Mononuclear cell (primary cell): ENCODE results near the gene DIAPH1. TPM values are rescaled to one million over a fixed set of nuclear protein-coding genes. Genes with fewer than 3 reads are reported as not detected.

Experiments used
- H3K27me3 ChIP-seq: 2 replicates; pipeline ENCODE4 v1.6.0; 2011; ENCODE audit warnings: low read length, control low read depth; ENCODE audit not compliant: insufficient read depth
- H3K4me1 ChIP-seq: 2 replicates; pipeline ENCODE4 v1.5.1; 2011; ENCODE audit warnings: mild to moderate bottlenecking, low read length, control low read depth; ENCODE audit not compliant: insufficient read depth
- H3K4me3 ChIP-seq: 2 replicates; pipeline ENCODE4 v1.5.1; 2011; ENCODE audit warnings: mild to moderate bottlenecking, low read length, moderate library complexity
- H3K9me3 ChIP-seq: 2 replicates; pipeline ENCODE4 v1.5.1; 2011; ENCODE audit warnings: low read depth, mild to moderate bottlenecking, control low read depth, low read length
- total RNA-seq: library from RNA; depleted of rRNA; stranded (reverse); fragments of >200 nt; gene quantifications from one replicate; pipeline ENCODE4 v1.2.3, GENCODE V29; 2012

The DIAPH1 gene
- total RNA-seq = 81.9 TPM

DNA sequence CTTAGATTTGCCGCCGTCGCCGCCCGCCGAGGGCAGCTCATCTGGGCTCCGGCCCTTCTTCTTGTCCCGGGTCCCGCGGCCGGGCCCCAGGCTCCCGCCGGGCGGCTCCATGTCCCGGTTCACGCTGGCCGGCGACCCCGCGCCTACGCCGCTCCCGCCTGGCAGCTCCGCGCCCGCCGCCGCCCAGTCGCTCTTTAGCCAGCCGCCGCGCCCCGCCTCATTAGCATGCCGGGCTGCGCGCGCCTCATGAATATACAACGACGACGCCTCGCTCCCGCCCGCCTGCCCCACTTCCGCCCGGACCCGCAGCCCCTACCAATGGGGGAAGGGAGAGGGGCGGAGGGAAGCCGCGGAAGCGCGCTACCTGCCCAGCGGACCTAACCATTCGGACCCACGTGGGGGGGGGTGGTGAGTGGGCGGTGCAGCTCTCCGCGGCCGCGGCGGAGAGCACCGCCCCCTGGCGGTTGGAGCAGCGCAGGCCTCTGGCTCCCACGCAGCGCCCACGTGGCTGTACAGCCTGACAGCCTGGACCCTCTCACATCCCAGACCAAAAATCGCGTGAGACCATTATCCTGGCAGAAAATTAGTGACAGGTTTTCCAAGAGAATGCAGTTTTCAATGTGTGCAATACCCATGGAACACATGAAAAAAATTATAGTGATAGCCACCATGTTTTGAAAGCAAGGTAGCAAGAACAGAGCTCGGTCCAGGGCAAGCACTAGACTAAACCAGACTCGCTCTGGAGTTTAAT, at the start of gene DIAPH1:
DIAPH1 (minus strand) TSS at position 197 of the 751 bp plus-strand sequence; CDS start at position 111, 86 bp downstream.
- H3K4me3 ChIP-seq = peak within 1 kb of the TSS; percentile 93
- H3K4me1 ChIP-seq = peaks cover 64% of the 10 kb centered on the region
- H3K27me3 ChIP-seq = no peaks in the 10 kb centered on the region
- H3K9me3 ChIP-seq = no peaks in the 10 kb centered on the region

- no peaks in the 10 kb centered on the region for H3K9me3 ChIP-seq
- H3K4me1 ChIP-seq = peaks cover 6% of the 10 kb centered on the region
- H3K4me3 ChIP-seq = no peak overlapping the region
- H3K27me3 ChIP-seq = no peaks in the 10 kb centered on the region
Observed at GRCh38 chr5:141665995-141666940, 47.5 kb upstream of the DIAPH1 start.

GRCh38 chr5:141664733-141665461, 46.1 kb upstream of the DIAPH1 start:
- H3K9me3 ChIP-seq = no peaks in the 10 kb centered on the region
- H3K4me3 ChIP-seq = no peak overlapping the region
- H3K4me1 ChIP-seq = peaks cover 6% of the 10 kb centered on the region
- no peaks in the 10 kb centered on the region for H3K27me3 ChIP-seq

DNA sequence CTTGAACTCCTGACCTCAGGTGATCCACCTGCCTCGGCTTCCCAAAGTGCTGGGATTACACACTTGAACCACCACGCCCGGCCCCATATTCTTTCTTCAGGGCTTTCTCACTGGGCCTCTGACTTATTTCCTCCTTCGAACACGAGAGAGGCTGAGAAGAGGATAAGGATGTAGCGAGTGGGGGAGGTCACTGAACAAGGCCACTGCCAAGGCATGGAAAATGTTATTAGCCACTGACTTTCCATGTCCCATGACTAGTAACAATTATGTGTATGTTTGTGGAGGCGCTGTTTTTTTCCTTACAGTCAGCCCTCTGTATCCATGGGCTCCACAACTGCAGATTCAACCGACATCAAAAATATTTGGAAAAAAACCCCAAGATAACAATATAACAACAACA, 44.7 kb upstream of the DIAPH1 start:
- peaks cover 6% of the 10 kb centered on the region for H3K4me1 ChIP-seq
- H3K27me3 ChIP-seq = no peaks in the 10 kb centered on the region
- H3K9me3 ChIP-seq = no peaks in the 10 kb centered on the region
- H3K4me3 ChIP-seq = no peak overlapping the region

- Histone ChIP-seq H3K9me3 (no peaks in the 10 kb centered on the region), H3K4me1 (peaks cover 6% of the 10 kb centered on the region), H3K27me3 (no peaks in the 10 kb centered on the region), H3K4me3 (no peak overlapping the region)
Observed at GRCh38 chr5:141662028-141662427, 43.2 kb upstream of the DIAPH1 start.

DNA sequence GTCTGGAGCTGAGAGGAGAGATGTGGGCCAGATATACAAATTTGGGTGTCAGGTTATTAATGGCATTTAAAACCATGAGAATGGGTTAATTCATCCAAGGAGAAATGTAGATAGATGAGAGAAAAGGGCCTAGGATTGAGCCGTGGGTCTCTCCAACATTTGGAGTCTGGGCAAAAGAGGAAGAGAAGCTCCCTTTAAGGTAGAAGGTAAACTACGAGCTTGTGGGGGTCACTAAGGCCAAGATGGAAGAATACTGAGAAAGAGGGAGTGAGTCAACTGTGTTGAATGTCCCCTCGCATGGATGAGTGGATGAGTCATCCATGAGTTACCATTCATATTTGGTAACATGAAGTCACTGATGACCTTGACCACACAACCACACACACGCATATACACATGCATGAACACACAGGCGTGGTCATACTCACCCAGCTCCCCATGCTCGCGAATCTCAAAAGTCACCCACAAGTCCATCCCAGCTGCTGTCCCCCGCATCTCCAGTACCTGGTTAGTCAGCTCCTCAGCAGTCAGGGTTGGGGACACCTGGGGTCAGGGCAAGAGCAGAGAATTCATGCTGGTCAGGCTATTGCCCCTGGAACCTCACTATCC, 39.2 kb upstream of the DIAPH1 start:
- Histone ChIP-seq H3K4me1 (no peaks in the 10 kb centered on the region), H3K27me3 (no peaks in the 10 kb centered on the region), H3K9me3 (no peaks in the 10 kb centered on the region), H3K4me3 (no peak overlapping the region)

GRCh38 chr5:141657404-141657803, 38.6 kb upstream of the DIAPH1 start:
- H3K27me3 ChIP-seq = no peaks in the 10 kb centered on the region
- H3K4me3 ChIP-seq = no peak overlapping the region
- H3K4me1 ChIP-seq = no peaks in the 10 kb centered on the region
- H3K9me3 ChIP-seq = no peaks in the 10 kb centered on the region

DNA sequence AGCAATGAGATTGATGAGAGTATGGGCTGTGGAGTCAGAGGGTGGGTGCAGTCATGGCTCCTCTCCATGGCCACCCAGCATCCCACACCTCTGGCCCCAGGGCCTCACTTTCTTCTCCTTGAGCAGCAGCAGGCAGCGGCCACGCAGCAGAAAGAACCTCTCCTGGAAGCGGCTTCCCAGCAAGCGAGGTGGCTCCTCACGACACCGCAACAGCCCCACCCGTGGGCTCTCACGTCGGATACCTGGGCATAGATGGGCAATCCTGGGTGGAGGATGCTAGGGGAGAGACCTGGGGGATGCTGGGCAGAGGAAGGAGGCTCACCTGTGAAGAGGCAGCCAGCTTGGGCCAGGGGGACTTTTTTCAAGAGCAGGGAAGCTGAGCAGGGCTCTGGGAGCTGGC, 37.6 kb upstream of the DIAPH1 start:
- H3K9me3 ChIP-seq = no peaks in the 10 kb centered on the region
- no peak overlapping the region for H3K4me3 ChIP-seq
- H3K4me1 ChIP-seq = peaks cover 6% of the 10 kb centered on the region
- H3K27me3 ChIP-seq = no peaks in the 10 kb centered on the region

GRCh38 chr5:141655020-141655419, 36.2 kb upstream of the DIAPH1 start:
- Histone ChIP-seq H3K4me3 (no peak overlapping the region), H3K4me1 (peaks cover 16% of the 10 kb centered on the region), H3K27me3 (no peaks in the 10 kb centered on the region), H3K9me3 (no peaks in the 10 kb centered on the region)

DNA sequence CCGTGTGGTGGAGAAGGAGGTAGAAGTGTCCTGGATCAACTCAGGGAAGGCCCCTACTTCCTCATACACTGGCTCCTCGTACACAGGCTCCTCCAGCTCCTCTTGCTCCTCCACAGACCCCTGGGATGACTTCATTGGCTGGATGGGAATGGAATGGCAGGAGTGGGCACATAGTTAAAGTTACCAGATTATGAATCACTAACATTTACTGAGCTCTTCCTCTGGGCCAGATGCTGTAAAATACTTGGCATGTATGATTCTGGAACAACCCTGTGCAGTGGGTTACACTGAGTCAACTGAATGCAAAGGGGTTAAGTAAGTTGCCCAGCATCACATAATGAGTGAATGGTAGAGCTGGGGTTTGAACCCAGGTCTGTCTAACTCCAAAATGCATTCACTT, 35.5 kb upstream of the DIAPH1 start:
- Histone ChIP-seq H3K4me1 (peaks cover 17% of the 10 kb centered on the region), H3K9me3 (no peaks in the 10 kb centered on the region), H3K27me3 (no peaks in the 10 kb centered on the region), H3K4me3 (no peak overlapping the region)

GRCh38 chr5:141651728-141652105, 32.9 kb upstream of the DIAPH1 start:
- H3K4me3 ChIP-seq = peak overlapping the region; percentile 64
- no peaks in the 10 kb centered on the region for H3K9me3 ChIP-seq
- peaks cover 17% of the 10 kb centered on the region for H3K4me1 ChIP-seq
- H3K27me3 ChIP-seq = no peaks in the 10 kb centered on the region

- H3K4me1 ChIP-seq = peaks cover 17% of the 10 kb centered on the region
- no peaks in the 10 kb centered on the region for H3K9me3 ChIP-seq
Observed at GRCh38 chr5:141650851-141651727, 32.3 kb upstream of the DIAPH1 start, which contains the start of gene FCHSD1. Gene FCHSD1, minus strand, starts transcription at chr5:141651418. Its CDS starts 50 bp downstream, at chr5:141651368.

DNA sequence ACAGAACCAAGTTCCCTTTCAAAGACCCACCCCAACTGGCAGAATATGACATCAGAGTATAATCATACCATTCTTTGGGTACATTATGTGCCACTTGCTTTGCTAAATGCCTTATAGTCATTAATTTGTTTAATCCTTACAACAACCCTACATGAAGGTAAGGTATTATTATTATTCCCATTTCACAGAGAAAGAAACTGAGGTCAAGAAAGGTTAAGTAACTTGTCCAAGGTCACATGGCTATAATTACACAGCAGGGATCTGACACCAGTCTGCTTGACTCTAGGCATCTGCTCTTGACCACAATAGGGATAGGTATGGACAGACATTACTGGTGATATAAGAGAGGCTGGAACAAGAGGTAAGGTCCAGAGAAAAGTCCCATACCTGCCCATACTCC, 31.2 kb upstream of the DIAPH1 start:
- no peaks in the 10 kb centered on the region for H3K9me3 ChIP-seq
- peaks cover 17% of the 10 kb centered on the region for H3K4me1 ChIP-seq
- H3K4me3 ChIP-seq = no peak overlapping the region
- no peaks in the 10 kb centered on the region for H3K27me3 ChIP-seq

More at GRCh38 chr5:141650851-141651727, 32.3 kb upstream of the DIAPH1 start, which contains the start of gene FCHSD1:
- peak within 1 kb of the TSS; percentile 64 for H3K4me3 ChIP-seq
- no peaks in the 10 kb centered on the region for H3K27me3 ChIP-seq
